Choroid plexus epithelial cell (primary cell): ENCODE measurements around the gene EFCC1.

Source experiments
- DNase-seq: peaks from one replicate; pipeline ENCODE4 v3.0.0-alpha.2; 2010; ENCODE audit warnings: low read depth
- H3K4me3 ChIP-seq: 2 replicates; pipeline ENCODE4 v1.5.1; 2011; ENCODE audit warnings: low read depth, mild to moderate bottlenecking, control low read depth, low read length, moderate library complexity
- TF ChIP-seq, protein P1 (sequence below): conservative IDR thresholded peaks from 2 replicates; pipeline ENCODE4 v1.5.1; 2011; ENCODE audit warnings: low read depth, mild to moderate bottlenecking, control low read depth, inconsistent platforms, low read length, moderate library complexity

Gene EFCC1

DNA sequence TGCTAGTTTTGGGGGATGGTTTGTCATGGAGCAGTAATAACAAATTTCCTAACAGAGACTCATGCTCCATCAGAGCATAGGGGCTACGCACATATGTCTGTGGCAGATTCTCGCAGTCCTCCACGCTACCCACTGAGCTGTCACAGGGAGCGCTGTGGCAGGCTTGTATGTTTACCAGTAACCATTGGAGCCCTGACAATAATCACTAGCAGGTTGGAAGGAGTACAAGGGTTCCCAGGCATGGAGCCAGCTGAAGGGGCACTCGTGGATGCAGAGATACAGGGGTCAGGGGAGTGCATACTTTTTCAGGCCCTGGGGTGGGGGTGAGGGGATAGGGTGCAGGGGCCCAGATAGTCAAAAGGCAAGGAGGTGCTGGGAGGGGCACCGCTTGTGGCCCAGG lies 51.6 kb downstream of the EFCC1 start:
- DNase-seq = no peak
- TF ChIP-seq, protein P1, sequence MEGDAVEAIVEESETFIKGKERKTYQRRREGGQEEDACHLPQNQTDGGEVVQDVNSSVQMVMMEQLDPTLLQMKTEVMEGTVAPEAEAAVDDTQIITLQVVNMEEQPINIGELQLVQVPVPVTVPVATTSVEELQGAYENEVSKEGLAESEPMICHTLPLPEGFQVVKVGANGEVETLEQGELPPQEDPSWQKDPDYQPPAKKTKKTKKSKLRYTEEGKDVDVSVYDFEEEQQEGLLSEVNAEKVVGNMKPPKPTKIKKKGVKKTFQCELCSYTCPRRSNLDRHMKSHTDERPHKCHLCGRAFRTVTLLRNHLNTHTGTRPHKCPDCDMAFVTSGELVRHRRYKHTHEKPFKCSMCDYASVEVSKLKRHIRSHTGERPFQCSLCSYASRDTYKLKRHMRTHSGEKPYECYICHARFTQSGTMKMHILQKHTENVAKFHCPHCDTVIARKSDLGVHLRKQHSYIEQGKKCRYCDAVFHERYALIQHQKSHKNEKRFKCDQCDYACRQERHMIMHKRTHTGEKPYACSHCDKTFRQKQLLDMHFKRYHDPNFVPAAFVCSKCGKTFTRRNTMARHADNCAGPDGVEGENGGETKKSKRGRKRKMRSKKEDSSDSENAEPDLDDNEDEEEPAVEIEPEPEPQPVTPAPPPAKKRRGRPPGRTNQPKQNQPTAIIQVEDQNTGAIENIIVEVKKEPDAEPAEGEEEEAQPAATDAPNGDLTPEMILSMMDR = no peak

DNA sequence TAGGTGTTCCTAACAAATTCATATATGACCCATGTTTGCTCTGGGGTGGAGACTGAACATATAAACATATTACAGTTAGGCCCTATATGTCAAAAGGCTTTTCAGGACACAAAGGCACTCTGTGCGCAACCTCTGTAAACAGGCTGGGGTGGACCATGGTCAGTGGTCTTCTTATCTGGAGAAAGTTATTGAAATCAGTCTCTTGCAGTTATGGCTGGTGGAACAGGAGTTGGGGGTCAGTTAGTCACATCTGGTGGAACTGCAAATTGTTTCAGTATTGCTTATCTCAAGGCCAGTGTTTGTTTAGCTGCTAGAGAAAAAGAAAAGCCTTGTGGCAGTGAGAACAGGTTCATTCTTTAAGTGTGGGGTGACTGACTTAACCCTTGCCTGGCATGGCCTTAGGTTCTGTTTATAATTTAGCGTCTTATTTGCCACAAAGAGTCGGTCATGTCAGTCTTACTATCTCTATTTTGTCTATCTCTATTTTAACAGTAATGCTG lies 53.6 kb downstream of the EFCC1 start:
- DNase-seq = peak; percentile 16
- TF ChIP-seq, protein P1 = no peak
- no peak overlapping the region for H3K4me3 ChIP-seq

More for the DNA sequence above, 51.6 kb downstream of the EFCC1 start:
- H3K4me3 ChIP-seq = no peak overlapping the region

DNA sequence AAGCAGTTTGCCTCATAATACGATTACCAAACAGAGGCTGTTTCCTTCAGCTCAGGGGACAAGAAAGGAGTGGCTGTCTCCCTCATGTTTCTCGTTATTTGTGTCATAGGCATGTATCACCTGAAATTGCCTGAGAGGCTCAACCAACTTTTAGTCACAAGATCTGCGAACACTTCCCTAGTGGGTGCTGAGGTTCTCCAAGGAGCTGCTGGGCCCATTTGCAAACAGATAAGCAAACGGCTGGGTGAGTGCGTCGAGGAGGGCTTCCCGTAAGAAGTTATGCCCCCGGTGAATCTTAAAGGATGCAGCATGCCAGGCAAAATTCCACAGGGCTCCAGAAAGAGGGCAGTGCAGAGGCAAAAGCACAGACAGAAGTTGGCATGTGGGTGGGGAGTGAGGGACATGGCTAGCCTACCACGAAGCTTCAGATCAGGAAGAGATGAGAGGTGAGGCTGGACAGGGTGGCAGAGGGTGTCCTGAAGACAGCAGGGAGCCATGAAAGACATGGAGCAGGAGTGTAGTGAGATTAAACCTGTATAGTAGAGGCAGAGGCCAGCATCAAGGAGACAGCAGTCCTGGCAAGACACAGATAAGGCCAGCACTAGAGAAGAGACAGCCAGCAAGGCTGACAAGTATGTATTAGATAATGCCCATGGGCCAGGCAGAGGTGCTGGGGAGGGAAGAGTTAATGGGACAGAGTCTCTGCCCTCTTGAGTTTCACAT lies 55.5 kb downstream of the EFCC1 start:
- no peak for DNase-seq
- TF ChIP-seq, protein P1 = no peak

DNA sequence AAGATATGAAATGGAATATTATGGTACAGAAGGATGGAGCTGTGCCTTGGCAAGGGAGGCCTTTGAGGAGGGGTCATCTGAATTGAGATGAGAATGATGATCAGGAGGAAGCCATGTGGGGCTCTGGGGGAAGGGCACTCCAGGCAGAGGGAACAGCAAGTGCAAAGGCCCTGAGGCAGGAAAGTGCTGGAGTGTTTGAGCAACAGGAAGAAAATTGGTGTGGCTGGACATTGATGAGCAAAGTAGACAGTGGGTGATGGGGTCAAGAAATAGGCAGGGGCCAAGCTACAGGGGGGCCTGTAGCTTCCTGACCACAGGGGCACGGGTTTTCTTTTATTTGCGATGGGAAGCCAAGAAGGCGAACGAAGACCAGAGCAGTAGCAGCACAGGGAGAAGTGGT lies 56.1 kb downstream of the EFCC1 start:
- H3K4me3 ChIP-seq = no peak overlapping the region
- TF ChIP-seq, protein P1 = no peak
- no peak for DNase-seq

More for the DNA sequence above, 55.5 kb downstream of the EFCC1 start:
- no peak overlapping the region for H3K4me3 ChIP-seq

DNA sequence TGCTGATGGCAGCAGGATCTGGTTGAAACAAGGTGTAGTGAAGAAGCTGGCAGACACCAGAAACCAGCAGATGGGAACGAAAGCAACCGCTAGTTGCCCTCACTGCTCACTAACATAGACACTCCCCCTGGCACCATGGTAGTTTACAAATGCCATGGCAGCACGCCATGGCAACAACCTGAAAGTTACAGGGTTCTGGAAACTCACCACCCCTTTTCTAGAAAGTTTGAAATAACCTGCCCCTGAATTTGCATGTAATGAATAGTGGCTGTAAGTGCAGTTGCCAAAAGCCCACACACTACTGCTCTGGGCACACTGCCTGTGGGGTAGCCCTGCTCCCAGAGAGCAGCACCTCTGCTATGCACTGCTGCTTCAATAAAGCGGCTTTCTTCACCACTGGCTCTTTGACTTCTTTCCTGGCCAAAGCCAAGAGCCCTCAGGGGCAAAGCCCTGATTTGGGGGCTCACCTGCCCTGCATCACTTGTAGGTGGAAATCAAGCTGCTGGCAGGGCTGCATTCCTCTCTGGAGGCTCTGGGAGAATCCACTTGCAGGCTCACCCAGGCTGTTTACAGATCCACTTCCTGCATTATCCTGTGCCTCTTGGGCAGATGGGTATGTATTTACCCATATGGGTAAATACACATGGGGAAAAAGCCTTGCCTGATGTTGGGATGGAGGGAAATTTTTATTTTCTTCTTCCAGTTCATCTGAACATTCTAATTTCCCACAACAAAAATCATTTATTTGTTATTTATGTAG lies 57.5 kb downstream of the EFCC1 start:
- TF ChIP-seq, protein P1 = no peak
- DNase-seq = no peak
- no peak overlapping the region for H3K4me3 ChIP-seq

DNA sequence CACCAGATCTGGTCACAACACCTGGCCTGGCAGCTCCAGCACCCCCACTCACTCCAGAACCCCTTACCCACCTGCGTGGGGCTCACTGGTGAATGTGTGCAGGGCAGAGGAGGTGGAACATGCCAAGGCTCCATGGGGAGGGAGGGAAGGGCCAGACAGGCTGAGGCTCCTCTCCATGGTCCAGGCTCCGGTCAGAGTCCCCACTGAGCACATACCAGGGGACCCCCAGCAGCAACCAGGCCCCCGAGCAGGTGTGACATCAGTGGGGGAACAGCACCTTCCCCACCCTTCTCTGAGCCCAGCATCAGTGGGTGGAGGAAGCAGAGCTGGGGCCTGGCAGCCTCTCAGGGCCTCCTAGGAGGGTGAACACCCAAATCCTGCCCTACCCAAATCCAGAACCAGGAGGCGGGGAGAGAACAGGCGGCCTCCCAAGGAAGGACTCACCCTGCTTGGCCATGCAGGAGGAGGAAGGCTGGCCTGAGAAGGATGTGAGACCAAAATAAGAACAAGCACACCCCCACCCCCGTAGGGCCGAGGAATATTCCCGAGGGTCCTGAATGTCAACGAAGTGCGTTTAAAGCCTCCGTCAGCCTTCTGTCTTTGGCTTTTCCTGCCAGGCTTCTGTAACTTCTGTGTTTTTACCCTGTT lies 58.3 kb downstream of the EFCC1 start:
- H3K4me3 ChIP-seq = no peak overlapping the region
- no peak for DNase-seq
- TF ChIP-seq, protein P1 = no peak
